Measurements from ENCODE around the gene RANBP3L. TPM values are rescaled to one million over a fixed set of nuclear protein-coding genes. Genes with fewer than 3 reads are reported as not detected.

RANBP3L gene
- total and polyA plus RNA-seq, 9 of the 15 experiments (the other 6 are each of a cell fraction or from before 2014, with no cell fraction given), result 0.01 to 0.06 TPM; not detected in 7

GRCh38 chr5:36242534-36243485, 58.9 kb downstream of the RANBP3L start:
- no peak for FAIRE-seq
- TF ChIP-seq ZBTB17 (CRISPR knock-in tag; IDR thresholded peaks at IDR 0.05) (0 out of 2 replicates have a peak, but pooled peaks have one; percentile 4), NFRKB (IDR thresholded peaks at IDR 0.05; ENCODE audit: low read depth) (peak; percentile 13; the same call in 1 of the 2 replicates), NR3C1 (CRISPR knock-in tag; IDR thresholded peaks at IDR 0.05) (peak; percentile 1; the same call in 1 of the 2 replicates), ZNF277 (CRISPR knock-in tag; IDR thresholded peaks at IDR 0.05; ENCODE audit: borderline replicate concordance) (no peak), RREB1 (CRISPR knock-in tag; IDR thresholded peaks at IDR 0.05) (0 out of 2 replicates have a peak, but pooled peaks have one; percentile 1), NR4A1 (CRISPR knock-in tag; IDR thresholded peaks at IDR 0.05) (no peak), NR4A1 (tag; IDR thresholded peaks at IDR 0.05) (0 out of 2 replicates have a peak, but pooled peaks have one; percentile 10), GABPB1 (CRISPR knock-in tag; IDR thresholded peaks at IDR 0.05) (0 out of 2 replicates have a peak, but pooled peaks have one; percentile 42), ZNF76 (CRISPR knock-in tag; IDR thresholded peaks at IDR 0.05; ENCODE audit: borderline replicate concordance) (0 out of 2 replicates have a peak, but pooled peaks have one; percentile 9), MEF2D (tag; conservative IDR thresholded peaks at IDR 0.05; ENCODE audit: low read depth) (0 out of 2 replicates have a peak, but pooled peaks have one; percentile 9), TARDBP (IDR thresholded peaks at IDR 0.05) (no peak), ZNF175 (CRISPR knock-in tag; IDR thresholded peaks at IDR 0.05; ENCODE audit: low read depth) (peak; percentile 24; the same call in 1 of the 2 replicates)

More at GRCh38 chr5:36242534-36243485, 58.9 kb downstream of the RANBP3L start:
- in situ Hi-C loops (cut with MboI) (no loop called here), intact Hi-C loops (cut with micrococcal nuclease) (loop anchor here (1.0 to 10.0 kb wide), 3 partner anchors 64 to 452 kb away; partner anchors contain the start of gene LMBRD2)
- CTCF ChIA-PET (ENCODE audit: low intra/inter-chr PET ratio), result interaction anchor here (1.3 to 1.5 kb wide), 3 partner anchors 62 to 265 kb away, joined by 5 to 6 read pairs (median 6); no protein-coding TSS in a partner anchor
- Histone ChIP-seq H3K27me3 (ENCODE audit: control insufficient read depth in 2 of 2, insufficient read depth in 2 of 2, low read length in 2 of 2) (no peaks in the 10 kb centered on the region), H3K9ac (ENCODE audit: insufficient read depth in 1 of 2, low read depth in 2 of 2, low read length in 2 of 2) (peak overlapping the region; percentile 80 to 97; a peak in 3 of 4 replicates), H4K20me1 (replicated peaks; ENCODE audit: control insufficient read depth, insufficient read depth, low read length) (no peaks in the 10 kb centered on the region), H3K27ac (ENCODE audit: extremely low read depth, low read depth, low read length) (peak overlapping the region; percentile 99), H3K9me3 (replicated peaks; ENCODE audit: control insufficient read depth, insufficient read depth, low read depth, low read length) (peaks cover 6% of the 10 kb centered on the region; the same call in 1 of the 2 replicates), H3K36me3 (ENCODE audit: control insufficient read depth, insufficient read depth, low read length) (no peaks in the 10 kb centered on the region), H3K4me3 (peak overlapping the region; percentile 83; the same call in 1 of the 2 replicates), H2AFZ (ENCODE audit: low read depth, low read length) (peak overlapping the region; percentile 97), H3K79me2 (ENCODE audit: control insufficient read depth, insufficient read depth, low read length) (peaks cover 40% of the 10 kb centered on the region), H3K4me1 (replicated peaks in 1 of 2; ENCODE audit: control insufficient read depth in 2 of 2, insufficient read depth in 2 of 2, low read length in 2 of 2) (peaks cover 20 to 30% of the 10 kb centered on the region in 2 experiments), H3K4me2 (ENCODE audit: insufficient read depth, low read length) (peak overlapping the region; percentile 81), H3K9me1 (ENCODE audit: control insufficient read depth, insufficient read depth, low read length) (no peaks in the 10 kb centered on the region)
- TSS peak; percentile 64 for BruUV-seq (replicated peaks)
- DNase-seq (ENCODE audit: extremely low read depth in 1 of 4, low spot score in 3 of 4) (no peak), ATAC-seq (no peak)
- 94% methylated on average over 20 of the region's 24 CpGs for WGBS (ENCODE audit: insufficient coverage, low coverage, missing lambda C conversion rate)
- POLR2A ChIA-PET, result interaction anchor here (0.6 to 9.0 kb wide), 17 partner anchors 8 to 1331 kb away, joined by 3 to 71 read pairs (median 4); no protein-coding TSS in a partner anchor

All from K562 (cell line).